HepG2 (cell line): ENCODE data around the gene HAGH. TPM values are rescaled to one million over a fixed set of nuclear protein-coding genes. Genes with fewer than 3 reads are reported as not detected.

ENCODE experiments used
- ATAD3A ChIP-seq: sonication (generic); formaldehyde crosslinking; IDR thresholded peaks from 2 replicates; pipeline ENCODE4 v1.4.0; 2020; ENCODE audit warnings: missing genetic modification reagents
- BCL6 ChIP-seq: IDR thresholded peaks from 2 replicates; pipeline ENCODE4 v1.6.1; 2016; ENCODE audit warnings: missing genetic modification reagents, missing compliant biosample characterization
- BORCS8-MEF2B ChIP-seq: sonication (generic); formaldehyde crosslinking; IDR thresholded peaks from 2 replicates; pipeline ENCODE4 v1.8.0; 2022; ENCODE audit warnings: mild to moderate bottlenecking, missing genetic modification reagents
- CEBPB ChIP-seq: IDR thresholded peaks from 2 replicates; pipeline ENCODE4 v1.6.1; 2011; ENCODE audit warnings: low read depth, low read length, improper control_type of control experiment, borderline replicate concordance
- DR1 ChIP-seq: sonication (generic); formaldehyde crosslinking; IDR thresholded peaks from 2 replicates; pipeline ENCODE4 v1.8.0; 2021; ENCODE audit warnings: mild to moderate bottlenecking, missing genetic modification reagents, inconsistent platforms
- DRAP1 ChIP-seq: IDR thresholded peaks from 2 replicates; pipeline ENCODE4 v1.6.1; 2016; ENCODE audit warnings: missing genetic modification reagents, missing compliant biosample characterization
- FOSL1 ChIP-seq: sonication (generic); formaldehyde crosslinking; IDR thresholded peaks from 2 replicates; pipeline ENCODE4 v1.9.0; 2021; ENCODE audit warnings: missing genetic modification reagents, borderline replicate concordance
- GABPB1 ChIP-seq: IDR thresholded peaks from 2 replicates; pipeline ENCODE4 v1.6.1; 2016; ENCODE audit warnings: mild to moderate bottlenecking, missing genetic modification reagents, moderate library complexity, missing compliant biosample characterization
- IRF2 ChIP-seq: IDR thresholded peaks from 2 replicates; pipeline ENCODE4 v1.6.1; 2018; ENCODE audit warnings: missing genetic modification reagents, missing compliant biosample characterization
- KDM4B ChIP-seq: sonication (generic); formaldehyde crosslinking; IDR thresholded peaks from 2 replicates; pipeline ENCODE4 v1.4.0; 2020; ENCODE audit warnings: missing genetic modification reagents
- MAX ChIP-seq: IDR thresholded peaks from 2 replicates; pipeline ENCODE4 v1.6.1; 2012; ENCODE audit warnings: inconsistent platforms
- NFE2 ChIP-seq: sonication (generic); formaldehyde crosslinking; IDR thresholded peaks from 2 replicates; pipeline ENCODE4 v1.4.0; 2020; ENCODE audit warnings: missing genetic modification reagents
- NFE2L2 ChIP-seq: fragments of 150-350 bp; IDR thresholded peaks from 2 replicates; pipeline ENCODE4 v1.6.1; 2014; ENCODE audit warnings: low read length
- PAX8 ChIP-seq: sonication (generic); formaldehyde crosslinking; IDR thresholded peaks from 2 replicates; pipeline ENCODE4 v1.8.0; 2022; ENCODE audit warnings: mild to moderate bottlenecking, missing genetic modification reagents, borderline replicate concordance
- SMAD3 ChIP-seq: sonication (generic); formaldehyde crosslinking; IDR thresholded peaks from 2 replicates; pipeline ENCODE4 v1.4.0; 2020; ENCODE audit warnings: missing genetic modification reagents
- TRIM24 ChIP-seq: sonication (generic); formaldehyde crosslinking; IDR thresholded peaks from 2 replicates; pipeline ENCODE4 v1.8.0; 2022; ENCODE audit warnings: mild to moderate bottlenecking, missing genetic modification reagents
- YEATS4 ChIP-seq: sonication (generic); formaldehyde crosslinking; IDR thresholded peaks from 2 replicates; pipeline ENCODE4 v1.4.0; 2020; ENCODE audit warnings: missing genetic modification reagents, borderline replicate concordance
- ZNF18 ChIP-seq: sonication (generic); formaldehyde crosslinking; IDR thresholded peaks from 2 replicates; pipeline ENCODE4 v1.8.0; 2022; ENCODE audit warnings: mild to moderate bottlenecking, missing genetic modification reagents; ENCODE audit not compliant: insufficient replicate concordance
- ZNF230 ChIP-seq: sonication (generic); formaldehyde crosslinking; IDR thresholded peaks from 2 replicates; pipeline ENCODE4 v1.4.0; 2020; ENCODE audit warnings: mild to moderate bottlenecking, missing genetic modification reagents
- ZNF354B ChIP-seq: sonication (generic); formaldehyde crosslinking; IDR thresholded peaks from 2 replicates; pipeline ENCODE4 v1.8.0; 2022; ENCODE audit warnings: mild to moderate bottlenecking, missing genetic modification reagents
- ZNF572 ChIP-seq: sonication (generic); formaldehyde crosslinking; IDR thresholded peaks from 2 replicates; pipeline ENCODE4 v1.5.1; 2020; ENCODE audit warnings: mild to moderate bottlenecking, missing genetic modification reagents
- ZNF780A ChIP-seq: sonication (generic); formaldehyde crosslinking; IDR thresholded peaks from 2 replicates; pipeline ENCODE4 v1.8.0; 2022; ENCODE audit warnings: mild to moderate bottlenecking, missing genetic modification reagents, moderate library complexity
- ZNF782 ChIP-seq: sonication (generic); formaldehyde crosslinking; IDR thresholded peaks from 2 replicates; pipeline ENCODE4 v1.4.0; 2020; ENCODE audit warnings: missing genetic modification reagents, mild to moderate bottlenecking, borderline replicate concordance
- ZNF891 ChIP-seq: sonication (generic); formaldehyde crosslinking; IDR thresholded peaks from 2 replicates; pipeline ENCODE4 v1.5.0; 2020; ENCODE audit warnings: mild to moderate bottlenecking, missing genetic modification reagents
- polyA plus RNA-seq, 8 experiments: library from polyadenylated mRNA; depleted of rRNA in 3 of 8; stranded (reverse) in 7 of 8; unstranded in 1 of 8; fragments of >200 nt; fragmentation: Illumina TruSeq in 4 of 8; extraction: Trizol in 4 of 8; gene quantifications; 2 replicates each; pipeline versions ENCODE4 v1.2.1 to v1.2.3, GENCODE V29; 2011 to 2016; ENCODE audit warnings: low read depth in 4 of 8, missing spikeins in 1 of 8, mixed read lengths in 1 of 8; ENCODE audit not compliant: insufficient read depth in 1 of 8
- total RNA-seq, 5 experiments: library from RNA; depleted of rRNA; stranded (reverse); fragments of >200 nt; fragmentation: Illumina TruSeq; extraction: Trizol; gene quantifications; 2 replicates each; pipeline ENCODE4 v1.2.3, GENCODE V29; 2016; ENCODE audit warnings: low read depth in 1 of 5
- TF ChIP-seq, protein P1 (sequence below): IDR thresholded peaks from 2 replicates; pipeline ENCODE4 v1.6.1; 2016
- TF ChIP-seq, protein P2 (sequence below): sonication (generic); formaldehyde crosslinking; IDR thresholded peaks from 2 replicates; pipeline ENCODE4 v1.4.0; 2020; ENCODE audit warnings: missing genetic modification reagents, mild to moderate bottlenecking, borderline replicate concordance

HAGH gene
- total and polyA plus RNA-seq, 2 of the 13 experiments (the other 11 are each of a cell fraction or from before 2014, with no cell fraction given), result 70.4 to 95.4 TPM

- TF ChIP-seq ZNF572 (CRISPR knock-in tag) (peak; percentile 89; the same call in 1 of the 2 replicates), PAX8 (CRISPR knock-in tag) (no peak), DRAP1 (peak; percentile 84), ZNF780A (peak; percentile 93; the same call in 1 of the 2 replicates), NFE2 (CRISPR knock-in tag) (no peak), ZNF18 (CRISPR knock-in tag) (peak; percentile 54), KDM4B (peak; percentile 74), BORCS8-MEF2B (peak; percentile 79), NFE2L2 (no peak), CEBPB (no peak), TRIM24 (no peak), YEATS4 (CRISPR knock-in tag) (peak; percentile 97), IRF2 (CRISPR knock-in tag) (peak; percentile 90), FOSL1 (CRISPR knock-in tag) (no peak), ZNF354B (CRISPR knock-in tag) (peak; percentile 99; the same call in 1 of the 2 replicates), ZNF891 (peak; percentile 93), ATAD3A (CRISPR knock-in tag) (no peak), BCL6 (peak; percentile 49), ZNF230 (CRISPR knock-in tag) (peak; percentile 92), GABPB1 (CRISPR knock-in tag) (peak; percentile 87), ZNF782 (CRISPR knock-in tag) (no peak; the same call in none of the 2 replicates), SMAD3 (peak; percentile 86), DR1 (peak; percentile 89), MAX (peak; percentile 93)
- TF ChIP-seq, protein P1, sequence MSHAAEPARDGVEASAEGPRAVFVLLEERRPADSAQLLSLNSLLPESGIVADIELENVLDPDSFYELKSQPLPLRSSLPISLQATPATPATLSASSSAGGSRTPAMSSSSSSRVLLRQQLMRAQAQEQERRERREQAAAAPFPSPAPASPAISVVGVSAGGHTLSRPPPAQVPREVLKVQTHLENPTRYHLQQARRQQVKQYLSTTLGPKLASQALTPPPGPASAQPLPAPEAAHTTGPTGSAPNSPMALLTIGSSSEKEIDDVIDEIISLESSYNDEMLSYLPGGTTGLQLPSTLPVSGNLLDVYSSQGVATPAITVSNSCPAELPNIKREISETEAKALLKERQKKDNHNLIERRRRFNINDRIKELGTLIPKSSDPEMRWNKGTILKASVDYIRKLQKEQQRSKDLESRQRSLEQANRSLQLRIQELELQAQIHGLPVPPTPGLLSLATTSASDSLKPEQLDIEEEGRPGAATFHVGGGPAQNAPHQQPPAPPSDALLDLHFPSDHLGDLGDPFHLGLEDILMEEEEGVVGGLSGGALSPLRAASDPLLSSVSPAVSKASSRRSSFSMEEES (CRISPR knock-in tag), result peak; percentile 97
- TF ChIP-seq, protein P2, sequence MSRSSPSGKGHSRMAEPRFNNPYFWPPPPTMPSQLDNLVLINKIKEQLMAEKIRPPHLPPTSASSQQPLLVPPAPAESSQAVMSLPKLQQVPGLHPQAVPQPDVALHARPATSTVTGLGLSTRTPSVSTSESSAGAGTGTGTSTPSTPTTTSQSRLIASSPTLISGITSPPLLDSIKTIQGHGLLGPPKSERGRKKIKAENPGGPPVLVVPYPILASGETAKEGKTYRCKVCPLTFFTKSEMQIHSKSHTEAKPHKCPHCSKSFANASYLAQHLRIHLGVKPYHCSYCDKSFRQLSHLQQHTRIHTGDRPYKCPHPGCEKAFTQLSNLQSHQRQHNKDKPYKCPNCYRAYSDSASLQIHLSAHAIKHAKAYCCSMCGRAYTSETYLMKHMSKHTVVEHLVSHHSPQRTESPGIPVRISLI (CRISPR knock-in tag), result peak; percentile 70
Measured at GRCh38 chr16:1826691-1827573, at the start of gene HAGH, which contains the start of gene FAHD1 (continued).
